Astrocyte of the cerebellum (primary cell): ENCODE data around the gene BPNT1.

ENCODE experiments used
- DNase-seq: peaks from one replicate; pipeline ENCODE4 v3.0.0-alpha.2; 2011; ENCODE audit warnings: low read depth
- H3K4me3 ChIP-seq: 2 replicates; pipeline ENCODE4 v1.5.1; 2011; ENCODE audit warnings: mild to moderate bottlenecking, low read depth, low read length, moderate library complexity
- CTCF ChIP-seq: IDR thresholded peaks from 2 replicates; pipeline ENCODE4 v1.5.1; 2012; ENCODE audit warnings: low read length, low read depth, moderate library complexity, mild to moderate bottlenecking; ENCODE audit errors: missing control alignments
- in situ Hi-C: cut with HindIII; loops from 2 replicates; pipeline ENCODE4 v1.10.0; 2017; ENCODE audit warnings: low sequenced_read_pairs

Gene BPNT1

GRCh38 chr1:220077887-220078286 is 11.7 kb downstream of the BPNT1 start:
- no peak for TF ChIP-seq CTCF
- DNase-seq = no peak
- in situ Hi-C loops = no loop called here
- H3K4me3 ChIP-seq = no peak overlapping the region

DNA sequence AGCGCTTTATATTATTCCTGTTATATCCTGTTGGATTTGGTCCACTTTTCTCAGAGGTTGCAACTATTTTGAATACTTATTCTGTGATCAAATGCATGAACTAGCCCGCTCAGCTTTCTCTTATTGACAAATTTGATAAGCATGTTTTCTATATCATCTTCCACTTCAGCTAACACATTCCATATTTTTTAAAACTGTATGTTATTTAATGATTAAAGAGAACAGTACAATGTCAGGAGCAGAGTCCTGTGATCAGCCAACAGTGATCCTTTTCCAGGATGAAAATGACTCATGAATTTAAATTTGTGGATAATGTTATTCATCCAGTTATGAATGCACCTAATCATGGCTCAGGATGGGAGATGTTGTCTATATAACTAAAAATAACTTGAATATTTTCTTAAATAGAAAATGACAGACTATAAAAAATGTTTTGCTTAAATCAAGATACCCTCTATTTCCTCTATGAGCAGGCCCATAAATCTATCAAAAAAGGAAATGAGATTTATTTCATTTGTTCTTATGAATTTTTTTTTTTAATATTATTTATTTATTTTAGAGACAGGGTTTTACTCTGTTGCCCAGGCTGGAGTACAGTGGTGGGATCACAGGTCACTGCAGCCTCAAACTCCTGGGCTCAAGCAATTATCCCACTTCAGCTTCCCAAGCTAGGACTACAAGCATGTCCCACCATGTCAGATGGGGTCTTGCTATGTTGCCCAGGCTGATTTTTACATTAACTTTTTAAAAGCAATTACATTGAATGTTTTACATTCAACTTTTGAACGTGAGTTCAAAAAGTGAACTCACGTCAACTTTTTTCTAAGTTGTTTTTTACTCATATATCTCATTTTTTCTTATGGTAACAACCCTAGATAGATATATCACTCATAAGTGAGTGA is 12.5 kb downstream of the BPNT1 start:
- in situ Hi-C loops = no loop called here
- no peak overlapping the region for H3K4me3 ChIP-seq
- no peak for TF ChIP-seq CTCF
- no peak for DNase-seq

DNA sequence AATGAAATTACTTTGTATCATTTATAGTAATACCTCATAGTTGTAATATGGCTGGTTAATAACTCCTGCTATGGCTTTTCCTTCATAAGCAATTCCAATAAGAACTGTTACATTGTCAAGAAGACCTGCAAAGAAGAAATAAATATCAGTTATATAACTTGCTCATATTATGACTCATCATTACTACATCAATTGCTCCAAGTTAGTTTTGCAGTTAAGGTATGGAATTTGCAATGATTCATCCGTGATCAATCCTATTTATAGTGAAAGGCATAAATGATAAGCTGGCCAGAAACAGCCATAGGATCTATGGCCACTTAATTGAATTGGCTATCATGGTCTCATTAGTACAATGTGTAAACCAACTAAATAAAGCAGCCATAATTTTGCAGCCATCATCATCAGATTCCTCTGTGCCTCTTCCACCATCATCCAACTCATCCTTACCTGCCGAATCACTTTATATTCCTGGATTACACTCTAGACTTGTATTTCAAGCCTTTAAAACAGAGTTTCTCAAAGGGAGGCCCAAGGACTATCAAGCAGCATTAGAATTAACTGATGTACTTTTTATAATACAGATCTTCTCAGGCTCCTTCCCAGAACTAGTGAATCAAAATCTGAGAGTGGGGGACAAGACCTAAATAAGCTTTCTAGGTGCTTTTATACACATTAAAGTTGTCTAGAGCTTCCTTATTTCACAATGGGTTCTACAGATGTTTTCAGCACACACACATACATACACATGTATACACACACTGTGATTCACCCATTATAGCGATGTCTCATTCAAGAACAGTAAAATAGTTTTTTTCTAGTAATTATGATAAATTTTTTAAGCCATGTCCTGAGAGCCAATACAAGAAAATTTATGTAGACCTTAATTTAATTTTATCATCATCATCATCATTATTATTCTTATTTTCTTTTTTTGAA is 22.1 kb downstream of the BPNT1 start:
- no peak overlapping the region for H3K4me3 ChIP-seq

DNA sequence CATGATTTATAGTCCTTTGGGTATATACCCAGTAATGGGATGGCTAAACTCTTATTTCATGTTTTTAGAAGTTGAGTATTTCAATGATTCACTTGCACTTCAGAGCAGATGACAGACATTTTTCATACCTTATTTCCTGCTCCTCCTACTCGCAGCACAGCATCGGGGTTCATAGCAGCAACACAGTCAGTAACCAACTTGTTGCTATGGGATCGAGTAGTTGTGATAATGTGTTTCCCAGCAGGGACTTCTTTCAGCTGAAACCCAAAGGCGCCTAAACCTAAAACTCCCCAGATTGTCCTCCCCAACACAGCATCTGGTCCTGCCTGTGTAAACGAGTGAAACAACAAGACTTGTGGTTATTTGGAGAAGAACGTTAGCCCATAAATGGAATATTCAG is 27.0 kb downstream of the BPNT1 start:
- H3K4me3 ChIP-seq = no peak overlapping the region
- no peak for DNase-seq
- no peak for TF ChIP-seq CTCF
- in situ Hi-C loops = no loop called here

More for the DNA sequence above, 22.1 kb downstream of the BPNT1 start:
- no peak for TF ChIP-seq CTCF
- in situ Hi-C loops = loop anchor here (5.0 kb wide), 1 partner anchor 45 kb away; no protein-coding TSS in a partner anchor
- DNase-seq = no peak

- in situ Hi-C loops = no loop called here
Observed at GRCh38 chr1:220060876-220061275, 28.7 kb downstream of the BPNT1 start.

More at GRCh38 chr1:220060876-220061275, 28.7 kb downstream of the BPNT1 start:
- no peak for DNase-seq
- no peak overlapping the region for H3K4me3 ChIP-seq
- no peak for TF ChIP-seq CTCF
